D341Med (cell line): ENCODE measurements around the gene SF3B4.
"Not testable (repeated sequence)": the region's sequence is repeated elsewhere in the genome, so short reads cannot be mapped to it uniquely, and the experiment has no call there.

Experiments
- DNase-seq: peaks from one replicate; pipeline ENCODE4 v3.0.0; 2012; ENCODE audit warnings: low spot score

The SF3B4 gene, protein sequence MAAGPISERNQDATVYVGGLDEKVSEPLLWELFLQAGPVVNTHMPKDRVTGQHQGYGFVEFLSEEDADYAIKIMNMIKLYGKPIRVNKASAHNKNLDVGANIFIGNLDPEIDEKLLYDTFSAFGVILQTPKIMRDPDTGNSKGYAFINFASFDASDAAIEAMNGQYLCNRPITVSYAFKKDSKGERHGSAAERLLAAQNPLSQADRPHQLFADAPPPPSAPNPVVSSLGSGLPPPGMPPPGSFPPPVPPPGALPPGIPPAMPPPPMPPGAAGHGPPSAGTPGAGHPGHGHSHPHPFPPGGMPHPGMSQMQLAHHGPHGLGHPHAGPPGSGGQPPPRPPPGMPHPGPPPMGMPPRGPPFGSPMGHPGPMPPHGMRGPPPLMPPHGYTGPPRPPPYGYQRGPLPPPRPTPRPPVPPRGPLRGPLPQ

DNA sequence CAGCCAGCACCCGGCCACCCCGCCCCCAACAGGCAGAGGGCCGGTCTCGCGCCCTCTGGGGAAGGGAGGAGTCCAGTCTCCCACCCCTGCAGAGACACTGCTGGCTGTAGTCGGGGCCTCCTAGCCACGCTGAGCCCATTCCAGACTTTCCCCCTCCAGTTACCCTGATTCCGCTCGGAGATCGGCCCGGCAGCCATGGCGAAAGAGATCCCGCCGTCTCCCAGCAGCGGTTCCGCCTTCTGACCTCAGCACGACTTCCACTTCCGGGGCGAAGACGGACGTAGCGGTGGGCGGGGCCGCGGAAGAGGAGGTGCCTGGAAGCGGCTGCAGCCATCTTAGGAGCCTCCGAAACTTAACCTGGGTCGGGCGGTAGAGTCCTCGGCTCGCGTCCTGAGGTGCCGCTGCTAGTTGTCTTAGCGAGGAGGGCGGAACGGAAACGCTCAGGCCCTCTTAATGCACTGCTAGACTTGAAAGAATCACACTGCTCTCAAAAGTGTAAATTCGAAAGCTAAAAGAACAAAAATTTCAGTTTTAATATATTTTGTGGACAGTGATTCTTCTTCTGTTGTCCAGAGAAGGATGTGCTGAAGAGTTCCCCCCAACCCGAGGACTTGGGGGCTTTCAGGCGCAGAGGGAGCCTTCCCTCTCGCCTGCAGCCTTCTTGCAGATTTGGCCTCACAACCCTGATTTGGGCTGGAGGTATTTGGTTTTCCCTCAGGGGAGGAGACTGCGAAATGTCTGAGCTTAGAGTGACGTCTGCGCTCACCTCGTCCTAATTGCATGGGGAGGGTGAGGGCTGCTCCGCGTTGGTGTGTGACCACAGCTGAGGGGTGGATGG lies at the start of gene SF3B4:
SF3B4 (minus strand) TSS at position 241 of the 838 bp plus-strand sequence; CDS start at position 197, 44 bp downstream.
- DNase-seq, result peak; percentile 97

DNA sequence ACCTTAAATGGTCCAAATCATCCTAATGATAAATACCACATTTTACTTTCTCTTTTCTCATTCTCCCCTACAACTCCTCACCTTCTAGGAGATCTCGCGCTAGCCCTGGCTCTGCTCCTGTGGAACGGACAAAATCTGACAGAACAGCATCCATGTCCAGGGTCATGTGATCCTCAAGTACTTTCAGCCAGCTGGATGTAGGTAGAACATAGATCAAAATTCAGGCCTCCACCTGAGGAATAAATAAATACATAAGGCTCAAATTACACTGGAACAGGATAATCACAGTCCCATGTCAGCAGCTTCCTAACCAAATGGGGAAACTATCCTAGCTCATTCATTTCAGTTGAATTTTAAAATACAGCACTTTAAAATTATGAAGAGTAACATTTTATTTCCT lies 49.7 kb upstream of the SF3B4 start:
- DNase-seq, result no peak

DNA sequence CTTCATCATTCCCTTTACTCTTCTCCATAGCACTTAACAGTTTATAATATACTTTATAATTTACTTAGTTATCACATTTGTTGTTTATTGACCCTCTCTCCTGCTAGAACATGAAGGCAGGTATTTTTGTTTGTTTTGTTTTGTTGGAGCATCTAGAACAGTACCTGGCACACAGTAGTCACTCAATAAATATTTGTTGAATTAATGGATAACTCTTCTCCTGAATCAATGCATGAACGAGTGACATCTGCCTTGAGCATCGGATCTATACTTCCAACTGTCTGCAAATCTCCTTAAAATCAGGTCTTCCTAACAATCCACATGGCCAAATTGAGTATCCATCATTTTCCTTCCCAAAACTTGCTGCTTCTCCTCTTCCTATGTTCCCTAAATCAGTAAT lies 44.9 kb upstream of the SF3B4 start:
- no peak for DNase-seq

DNA sequence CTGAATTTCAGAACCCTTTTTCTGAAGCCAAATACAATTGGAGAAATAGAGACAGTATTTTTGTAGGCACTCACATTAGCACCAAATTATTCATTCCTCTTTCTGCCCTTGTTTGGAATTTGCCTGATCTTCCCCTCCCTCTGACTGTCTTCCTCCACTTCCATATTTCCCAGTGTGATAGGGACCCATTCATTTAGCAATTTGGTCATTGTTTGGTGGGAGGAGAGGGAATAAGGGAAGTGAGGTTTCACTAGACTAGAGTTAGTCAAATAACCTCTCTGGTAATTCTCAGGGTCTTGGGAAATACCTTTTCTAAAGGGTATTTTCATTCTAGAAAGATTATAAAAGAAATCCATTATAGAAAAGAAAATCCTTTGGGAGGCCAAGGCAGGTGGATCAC lies 40.0 kb upstream of the SF3B4 start:
- DNase-seq, result no peak

DNA sequence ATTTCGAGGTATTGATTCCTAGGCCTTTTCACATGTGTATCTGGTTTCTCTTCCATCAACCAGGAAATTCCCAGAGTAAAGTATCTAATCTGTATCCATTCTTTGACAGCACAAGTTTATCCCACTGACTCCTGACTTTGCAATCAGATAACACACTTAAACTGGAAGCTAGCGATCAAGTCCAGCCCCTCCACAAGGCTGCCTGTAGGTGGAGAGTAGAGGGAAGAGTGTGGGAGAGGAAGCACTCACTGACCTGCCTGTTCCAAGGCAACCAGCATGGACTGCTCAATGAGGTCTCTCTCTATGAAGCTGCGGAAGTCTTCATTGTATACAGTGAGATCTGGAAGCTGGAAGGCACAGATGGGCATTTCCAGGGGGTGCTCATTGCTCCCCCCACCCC lies 39.4 kb upstream of the SF3B4 start:
- DNase-seq, result no peak

DNA sequence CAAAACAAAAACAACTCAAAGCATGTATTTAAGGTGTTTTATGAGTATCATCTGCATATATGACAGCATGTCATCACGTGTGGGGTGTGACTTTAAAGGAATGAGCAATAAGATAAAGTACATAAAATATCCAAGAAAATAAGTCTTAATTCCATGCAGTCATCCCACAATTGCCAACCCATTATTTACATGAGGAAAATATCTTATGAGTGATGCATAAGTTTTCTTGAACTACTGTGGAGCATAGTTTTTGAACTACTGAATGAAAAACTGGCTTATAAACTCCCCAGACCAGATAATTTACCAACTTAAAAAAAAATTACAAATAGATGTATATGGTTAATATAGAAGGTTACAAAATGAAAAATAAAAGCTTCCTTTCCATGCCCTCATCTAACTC lies 38.8 kb upstream of the SF3B4 start:
- DNase-seq, result no peak

DNA sequence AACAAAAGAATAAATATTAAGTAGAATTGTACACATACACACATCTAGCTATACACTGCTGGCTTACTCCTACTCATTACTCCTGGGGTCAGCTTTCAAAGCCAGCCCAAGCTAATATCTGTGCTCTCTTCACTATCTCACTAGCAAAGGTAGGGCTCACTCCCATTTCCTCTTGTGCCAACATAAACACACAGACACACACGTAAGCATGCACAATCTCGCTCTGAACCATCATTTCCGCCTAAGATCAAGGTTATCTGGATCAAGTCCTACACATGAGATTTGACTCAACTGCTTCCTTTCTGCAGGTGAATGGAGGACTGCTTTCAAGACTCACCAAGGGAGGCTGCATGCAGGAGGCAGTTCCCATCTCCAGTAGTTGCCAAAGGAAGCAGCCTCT lies 37.8 kb upstream of the SF3B4 start:
- DNase-seq, result no peak

DNA sequence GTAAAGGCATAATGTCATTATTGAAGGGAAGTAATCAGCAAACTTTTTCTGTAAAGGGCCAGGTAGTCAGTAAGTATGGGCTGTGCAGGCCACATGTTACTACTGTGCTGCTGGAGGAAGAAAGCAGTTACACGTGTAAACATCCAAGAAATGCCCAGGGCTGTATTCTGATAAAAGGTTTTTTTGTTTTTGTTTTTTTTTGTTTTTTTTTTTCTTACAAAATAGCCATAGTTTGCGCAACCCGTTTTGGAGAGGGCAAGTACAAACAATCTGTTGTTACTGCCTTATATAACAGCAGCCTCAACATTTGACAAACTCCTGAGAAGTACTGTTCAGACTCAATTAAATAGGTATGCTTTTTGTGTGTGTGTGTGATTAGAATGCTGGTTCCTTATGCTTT lies 35.8 kb upstream of the SF3B4 start:
- DNase-seq, result no peak

DNA sequence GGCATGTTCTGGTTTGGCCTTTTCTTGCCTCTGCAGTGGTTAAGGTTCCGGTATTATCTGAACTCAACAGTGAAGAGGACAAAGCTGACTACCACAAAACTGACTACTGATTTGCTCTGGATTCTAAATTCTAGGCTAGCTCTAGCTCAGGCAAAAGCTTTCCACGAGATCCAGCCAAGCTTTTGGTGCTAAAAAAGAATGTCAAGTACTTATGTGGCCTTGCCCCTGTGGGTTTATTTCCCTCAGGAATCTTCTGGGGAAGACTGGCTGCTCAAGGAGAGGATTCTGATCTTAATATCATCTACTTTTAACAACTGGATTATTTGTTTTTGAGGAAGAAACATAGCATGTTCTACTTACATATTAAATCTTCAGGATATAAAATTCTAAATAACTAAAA lies 35.1 kb upstream of the SF3B4 start:
- DNase-seq, result no peak

DNA sequence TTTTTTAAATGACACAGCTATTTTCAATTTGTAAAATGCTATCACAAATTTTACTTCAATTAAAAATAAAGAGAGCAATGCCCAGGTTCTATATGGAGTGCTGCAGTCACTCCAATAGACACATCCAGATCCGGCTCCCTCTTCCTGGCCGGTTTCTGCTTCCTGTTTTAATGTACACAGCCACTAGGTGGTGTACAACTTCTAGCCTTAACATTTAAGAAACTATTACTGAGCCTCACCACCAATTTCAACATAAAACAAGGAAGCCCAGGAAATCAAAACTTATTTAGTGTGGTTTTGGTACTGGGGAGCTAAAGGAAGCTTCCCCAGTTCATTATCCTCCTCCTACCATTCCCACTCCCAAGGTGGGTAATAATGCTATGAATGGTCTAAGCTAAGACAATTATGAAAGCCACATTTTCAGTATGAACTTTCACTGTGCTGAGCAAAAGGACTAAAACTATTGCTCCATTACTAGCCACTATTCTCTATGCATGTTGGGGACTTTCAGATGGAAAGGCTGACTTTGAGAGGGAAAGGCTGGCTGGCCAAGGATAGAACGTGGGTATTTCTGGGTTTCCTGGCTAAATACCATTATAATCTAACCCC lies 34.5 kb upstream of the SF3B4 start:
- peak; percentile 80 for DNase-seq

DNA sequence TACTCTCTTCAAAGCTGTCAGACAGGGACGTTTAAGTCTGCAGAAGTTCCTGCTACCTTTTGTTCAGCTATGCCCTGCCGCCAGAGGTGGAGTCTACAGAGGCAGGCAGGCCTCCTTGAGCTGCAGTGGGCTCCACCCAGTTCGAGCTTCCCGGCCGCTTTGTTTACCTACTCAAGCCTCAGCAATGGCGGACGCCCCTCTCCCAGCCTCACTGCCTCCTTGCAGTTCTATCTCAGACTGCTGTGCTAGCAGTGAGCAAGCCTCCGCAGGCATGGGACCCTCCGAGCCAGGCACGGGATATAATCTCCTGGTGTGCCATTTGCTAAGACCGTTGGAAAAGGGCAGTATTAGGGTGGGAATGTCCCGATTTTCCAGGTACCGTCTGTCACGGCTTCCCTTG lies 29.9 kb upstream of the SF3B4 start:
- not testable (repeated sequence) for DNase-seq

DNA sequence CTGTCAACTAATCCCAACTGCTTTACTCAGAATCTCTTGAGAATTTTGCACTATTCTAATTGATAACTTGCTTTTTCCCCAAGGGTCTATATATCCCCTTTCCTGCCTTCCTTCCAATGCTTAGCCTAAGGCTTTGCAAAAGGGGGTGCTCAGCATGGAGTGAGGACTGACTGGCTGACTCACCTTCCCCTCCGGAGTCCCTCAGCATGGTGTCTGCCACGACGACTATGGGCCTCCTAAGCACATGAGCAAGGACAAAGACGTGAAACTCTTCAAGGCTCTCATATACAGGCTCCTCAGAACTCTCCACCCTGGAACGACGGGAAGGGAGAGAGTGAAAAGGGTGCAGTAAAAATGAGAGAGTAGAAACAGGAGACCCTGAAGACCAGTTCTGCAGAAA lies 22.3 kb upstream of the SF3B4 start:
- DNase-seq, result no peak

DNA sequence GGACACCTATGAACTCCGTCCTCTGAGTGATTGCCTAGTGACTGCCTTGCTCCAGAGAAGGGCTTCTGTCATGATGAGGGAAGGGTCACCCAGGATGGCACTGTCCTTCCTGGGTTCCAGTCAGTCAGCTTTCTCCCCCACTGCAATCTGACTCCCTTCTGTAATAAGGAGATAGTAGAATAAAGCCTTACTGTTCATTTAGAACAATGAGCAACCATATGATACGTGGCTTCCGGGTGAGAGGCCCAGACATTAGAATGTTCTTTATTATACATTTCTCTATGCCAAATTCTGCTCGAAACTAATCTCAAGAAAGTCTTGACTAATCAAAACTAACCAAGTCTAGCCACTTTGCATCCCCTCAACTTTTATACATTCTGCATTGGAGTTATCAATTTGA lies 17.6 kb upstream of the SF3B4 start:
- no peak for DNase-seq

DNA sequence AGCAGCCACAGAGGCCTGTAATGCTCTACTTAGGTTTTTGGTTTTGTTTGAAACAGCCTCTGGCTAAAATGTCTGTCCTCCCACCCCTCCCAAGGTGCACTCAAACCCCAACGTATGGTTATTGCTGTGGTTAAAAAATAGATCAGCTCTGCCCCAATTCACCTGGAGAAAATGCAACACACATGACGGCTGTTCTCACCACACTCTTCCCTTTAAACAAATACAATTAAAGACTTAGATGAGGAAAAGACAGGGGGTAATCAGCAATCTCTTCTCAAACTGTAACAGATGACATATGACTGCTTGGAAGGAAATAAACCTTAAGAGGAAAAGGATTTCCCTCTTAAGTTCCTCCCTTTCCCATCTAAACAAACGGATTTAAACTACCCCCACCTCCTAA lies 15.3 kb upstream of the SF3B4 start:
- DNase-seq, result no peak

DNA sequence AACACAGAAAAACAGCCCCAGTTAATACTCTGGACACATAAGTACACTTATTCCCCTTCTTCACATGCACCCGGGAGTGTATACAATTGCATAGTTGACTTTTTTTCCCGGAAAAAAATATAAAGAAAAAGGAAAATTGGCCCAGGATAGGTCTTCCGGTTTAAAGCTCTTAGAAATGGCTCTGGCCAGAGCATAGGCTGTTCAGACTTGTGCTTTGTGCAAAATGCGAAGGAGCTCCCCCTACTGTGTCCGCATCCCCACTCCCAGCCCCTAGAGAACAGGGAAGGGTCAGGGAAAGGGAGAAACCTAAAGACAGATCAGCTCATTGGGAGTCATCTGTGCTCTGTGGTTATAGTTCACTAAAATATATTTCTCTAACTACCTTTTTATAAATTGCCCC lies 14.6 kb upstream of the SF3B4 start:
- peak; percentile 69 for DNase-seq

DNA sequence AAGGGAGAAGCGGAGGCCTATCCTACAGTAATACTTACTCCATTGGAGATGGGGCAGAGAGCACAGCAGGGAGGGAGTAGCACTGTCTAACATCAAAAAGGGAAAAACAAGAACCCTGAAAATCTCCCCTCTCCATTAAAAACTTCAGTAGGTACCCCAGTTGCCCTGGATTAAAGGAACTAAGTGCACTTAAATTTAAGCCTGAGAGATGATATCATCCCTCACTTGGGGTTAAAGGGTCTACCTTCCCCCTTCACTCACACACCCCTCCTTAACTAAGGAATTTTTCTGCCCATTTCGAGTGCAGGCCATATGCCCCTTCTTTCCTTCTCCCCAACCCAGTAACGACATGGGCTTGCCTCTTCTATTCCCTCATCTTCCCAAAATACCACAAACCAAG lies 12.8 kb upstream of the SF3B4 start:
- DNase-seq, result no peak

DNA sequence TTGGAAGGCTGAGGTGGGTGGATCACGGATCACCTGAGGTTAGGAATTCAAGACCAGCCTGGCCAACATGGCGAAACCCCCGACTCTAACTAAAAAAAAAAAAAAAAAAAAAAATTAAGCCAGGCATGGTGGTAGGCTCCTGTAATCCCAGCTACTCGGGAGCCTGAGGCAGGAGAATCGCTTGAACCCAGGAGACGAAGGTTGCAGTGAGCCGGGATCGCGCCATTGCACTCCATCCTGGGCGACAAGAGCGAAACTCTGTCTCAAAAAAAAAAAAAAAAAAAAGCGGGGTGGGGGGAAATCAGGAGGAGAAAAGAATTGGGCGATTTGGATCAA lies 11.0 kb upstream of the SF3B4 start:
- not testable (repeated sequence) for DNase-seq

DNA sequence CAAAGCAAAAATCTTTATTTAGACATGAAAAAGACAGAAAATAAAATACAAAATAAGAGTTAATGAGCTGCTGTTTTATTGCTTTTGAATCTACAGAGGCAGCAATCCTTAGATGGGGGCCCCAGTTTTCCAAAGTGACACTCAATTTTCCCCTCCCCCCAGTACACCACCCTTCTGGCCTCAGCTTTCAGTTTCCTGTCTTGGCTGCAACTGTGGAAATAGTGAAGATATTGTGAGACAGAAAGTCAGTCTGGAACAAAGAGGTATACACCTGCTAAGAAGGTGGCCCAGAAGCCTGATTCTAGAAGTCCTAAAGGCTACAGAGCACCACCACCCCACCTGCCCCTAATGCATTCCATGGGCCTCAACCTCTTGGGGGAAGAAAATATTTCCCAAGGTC lies 10.2 kb upstream of the SF3B4 start:
- no peak for DNase-seq

DNA sequence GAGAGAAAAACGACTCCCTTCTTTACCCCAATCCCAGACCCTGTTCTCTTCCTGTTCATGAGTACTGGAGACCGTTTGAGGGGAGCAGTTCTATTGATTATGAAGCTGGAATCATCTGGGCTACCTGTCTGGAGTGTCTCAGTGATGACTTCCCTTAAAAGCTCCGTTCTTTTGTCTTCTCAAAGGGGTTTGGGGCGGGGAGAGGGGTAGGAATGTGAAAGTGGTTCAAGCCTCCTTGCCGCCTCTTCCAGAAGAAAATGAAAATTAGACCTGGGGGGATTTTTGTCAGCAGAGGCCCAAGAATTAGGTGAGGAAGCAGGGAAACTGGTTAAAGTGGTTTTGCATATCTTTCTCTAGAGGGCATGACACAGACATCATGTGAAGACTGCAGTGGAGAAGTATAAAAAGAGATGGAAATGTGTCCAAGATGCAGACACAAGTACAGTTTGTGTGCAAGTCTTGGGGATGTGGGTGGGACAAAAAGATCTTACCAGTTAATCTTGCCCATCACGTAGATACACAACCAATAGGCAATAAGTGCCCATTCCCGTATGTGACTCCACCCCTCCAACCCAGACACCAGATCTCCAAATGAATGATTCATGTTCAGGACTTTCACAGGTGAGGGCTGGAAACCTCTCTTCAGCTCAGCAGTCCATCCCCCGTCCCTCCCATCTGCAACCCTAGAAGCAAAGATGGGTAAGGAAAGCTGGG lies 9.5 kb upstream of the SF3B4 start:
- no peak for DNase-seq

DNA sequence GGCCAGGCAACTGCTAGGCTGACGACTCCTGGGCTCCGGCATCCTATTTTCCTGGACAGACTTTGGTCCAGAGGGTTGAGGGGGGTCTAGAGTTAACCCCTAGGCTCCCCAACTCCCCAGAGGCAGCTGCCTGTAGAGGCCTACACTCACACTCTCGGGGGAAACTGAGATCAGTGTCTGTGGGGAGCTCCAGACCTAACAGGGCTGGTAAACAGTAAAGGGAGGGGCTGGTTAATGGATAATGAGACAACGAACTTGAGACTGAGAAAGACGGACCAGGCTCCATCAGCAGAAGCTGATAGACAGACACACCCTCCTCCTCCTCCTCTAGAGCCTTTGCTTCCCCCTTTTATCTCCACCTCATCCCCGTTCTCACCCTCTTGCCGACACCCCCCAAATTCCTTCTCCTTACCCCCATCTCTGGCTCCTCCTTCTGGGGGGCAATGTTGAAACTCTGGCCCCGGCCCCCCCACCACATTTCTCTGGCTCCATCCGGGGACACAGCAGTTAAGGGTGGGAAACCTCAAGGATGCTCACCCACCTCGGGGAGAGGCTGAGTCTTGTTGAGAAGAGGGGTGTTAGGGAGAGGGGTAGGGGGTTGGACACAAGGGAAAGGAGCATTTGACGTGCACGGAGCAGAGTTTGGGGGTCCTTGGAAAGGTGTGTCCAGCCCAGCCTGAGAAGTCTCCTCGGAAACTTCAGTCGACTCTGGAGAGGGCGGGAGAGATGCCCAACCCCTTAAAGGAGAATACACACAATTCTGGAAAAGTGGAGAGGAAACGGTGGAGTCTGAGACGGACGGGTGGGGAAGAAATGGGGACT lies 8.8 kb upstream of the SF3B4 start, which contains the start of gene MTMR11:
MTMR11 (minus strand) TSS at position 710 of the 822 bp plus-strand sequence; CDS start at position 478, 232 bp downstream.
- no peak for DNase-seq

DNA sequence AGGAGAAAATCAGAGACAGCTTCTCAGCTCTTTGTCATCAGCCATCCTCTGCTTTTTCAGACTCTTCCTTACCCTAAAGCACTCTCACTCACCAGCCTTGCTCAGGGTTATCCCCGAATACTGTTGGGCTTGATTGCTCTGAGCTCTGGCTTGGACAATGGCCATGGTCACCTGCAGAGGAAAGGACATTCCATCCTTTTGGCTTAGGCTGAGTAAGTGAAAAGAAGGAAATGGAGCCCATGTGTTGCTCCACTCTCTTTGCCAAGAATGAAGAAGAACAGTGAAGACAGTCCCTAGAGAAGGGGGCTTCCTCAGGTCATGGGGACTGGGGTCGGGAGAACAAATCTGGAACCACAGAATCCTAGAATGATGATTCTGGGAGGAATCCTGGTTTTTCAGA lies 6.8 kb upstream of the SF3B4 start:
- DNase-seq, result no peak
